ENCODE measurements around the gene LIN54.
"Not testable (repeated sequence)": the region's sequence is repeated elsewhere in the genome, so short reads cannot be mapped to it uniquely, and the experiment has no call there.

LIN54 gene

DNA sequence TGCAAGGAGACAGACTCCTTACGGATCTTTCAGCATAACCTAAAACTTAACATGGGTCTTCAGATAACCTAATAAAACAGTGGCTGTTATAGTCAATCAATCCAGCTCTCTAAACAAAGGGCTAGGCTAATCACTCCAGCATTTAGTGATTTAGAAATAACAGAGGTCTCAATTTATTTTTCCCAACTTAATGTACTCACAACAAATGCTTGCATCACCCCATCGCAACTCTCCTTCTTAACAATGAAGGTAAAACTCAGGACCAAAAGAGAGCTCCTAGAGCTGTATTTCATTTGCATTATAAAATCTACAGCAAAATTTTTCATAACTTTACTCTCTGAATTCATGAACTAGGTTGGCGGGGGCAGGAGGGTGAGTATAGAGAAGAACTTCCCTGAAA, 1.1 kb downstream of the LIN54 start:
- CTCF ChIA-PET: interaction anchor here (3.4 kb wide), 1 partner anchor 110 kb away, joined by 8 read pairs; no protein-coding TSS in a partner anchor
- DNase-seq (ENCODE audit: low read depth, low spot score): no peak

DNA sequence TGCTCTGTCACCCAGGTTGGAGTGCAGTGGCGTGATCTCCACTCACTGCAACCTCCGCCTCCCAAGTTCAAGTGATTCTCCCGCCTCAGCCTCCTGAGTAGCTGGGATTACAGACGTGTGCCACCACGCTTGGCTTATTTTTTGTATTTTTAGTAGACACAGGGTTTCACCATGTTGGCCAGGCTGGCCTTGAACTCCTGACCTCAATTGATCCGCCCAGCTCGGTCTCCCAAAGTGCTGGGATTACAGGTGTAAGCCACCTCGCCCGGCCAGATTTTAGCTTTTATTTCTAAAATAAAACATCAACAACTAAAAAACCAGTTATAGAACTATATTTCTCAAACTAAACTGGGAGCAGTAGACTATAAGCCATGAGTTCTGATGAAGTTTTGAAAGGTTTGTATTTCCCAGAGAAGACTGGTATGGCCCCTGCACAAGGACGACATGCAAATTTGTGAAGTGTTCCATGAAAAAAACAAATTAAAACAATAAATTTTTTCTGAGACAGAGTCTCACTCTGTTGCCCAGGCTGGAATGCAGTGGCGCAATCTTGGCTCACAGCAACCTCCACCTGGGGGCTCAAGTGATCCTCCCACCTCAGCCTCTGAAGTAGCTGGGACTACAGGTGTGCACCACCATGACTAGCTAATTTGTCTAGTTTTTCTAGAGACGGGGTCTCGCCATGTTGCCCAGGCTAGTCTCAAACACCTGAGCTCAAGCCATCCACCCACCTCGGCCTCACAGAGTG, 7.4 kb downstream of the LIN54 start:
- CTCF ChIA-PET: interaction anchor here (1.3 kb wide), 1 partner anchor 56 kb away, joined by 3 read pairs; no protein-coding TSS in a partner anchor
- POLR2A ChIA-PET: interaction anchor here (0.7 kb wide), 1 partner anchor 32 kb away, joined by 3 read pairs; the partner anchor contains the start of gene COPS4
- H3K4me3 ChIP-seq (ENCODE audit: low read depth, low read length); DNase-seq (ENCODE audit: low read depth, low spot score): not testable (repeated sequence)

More for the DNA sequence above, 1.1 kb downstream of the LIN54 start:
- H3K4me3 ChIP-seq (ENCODE audit: low read depth, low read length): peak overlapping the region; percentile 75
- POLR2A ChIA-PET: no interaction called here
- TF ChIP-seq, protein P1, sequence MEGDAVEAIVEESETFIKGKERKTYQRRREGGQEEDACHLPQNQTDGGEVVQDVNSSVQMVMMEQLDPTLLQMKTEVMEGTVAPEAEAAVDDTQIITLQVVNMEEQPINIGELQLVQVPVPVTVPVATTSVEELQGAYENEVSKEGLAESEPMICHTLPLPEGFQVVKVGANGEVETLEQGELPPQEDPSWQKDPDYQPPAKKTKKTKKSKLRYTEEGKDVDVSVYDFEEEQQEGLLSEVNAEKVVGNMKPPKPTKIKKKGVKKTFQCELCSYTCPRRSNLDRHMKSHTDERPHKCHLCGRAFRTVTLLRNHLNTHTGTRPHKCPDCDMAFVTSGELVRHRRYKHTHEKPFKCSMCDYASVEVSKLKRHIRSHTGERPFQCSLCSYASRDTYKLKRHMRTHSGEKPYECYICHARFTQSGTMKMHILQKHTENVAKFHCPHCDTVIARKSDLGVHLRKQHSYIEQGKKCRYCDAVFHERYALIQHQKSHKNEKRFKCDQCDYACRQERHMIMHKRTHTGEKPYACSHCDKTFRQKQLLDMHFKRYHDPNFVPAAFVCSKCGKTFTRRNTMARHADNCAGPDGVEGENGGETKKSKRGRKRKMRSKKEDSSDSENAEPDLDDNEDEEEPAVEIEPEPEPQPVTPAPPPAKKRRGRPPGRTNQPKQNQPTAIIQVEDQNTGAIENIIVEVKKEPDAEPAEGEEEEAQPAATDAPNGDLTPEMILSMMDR (IDR thresholded peaks at IDR 0.05; ENCODE audit: insufficient read depth, low read length, missing control alignments): no peak

DNA sequence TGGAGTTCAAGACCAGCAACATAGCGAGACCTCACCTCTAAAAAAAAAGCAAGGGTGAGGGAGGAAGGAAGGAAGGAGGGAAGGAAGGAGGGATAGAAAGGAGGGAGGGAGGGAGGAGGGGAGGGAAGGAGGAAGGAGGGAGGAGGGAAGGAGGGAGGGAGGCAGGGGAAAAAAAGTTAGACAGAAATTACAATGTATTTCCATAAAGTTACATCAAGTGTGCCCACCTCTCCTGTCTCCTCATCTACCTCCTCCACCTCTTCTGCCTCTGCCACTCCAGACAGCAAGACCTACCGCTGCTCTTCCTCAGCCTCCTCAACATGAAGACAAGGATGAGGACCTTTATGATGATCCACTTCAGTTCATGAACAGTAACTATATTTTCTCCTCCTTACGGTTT, 8.3 kb downstream of the LIN54 start:
- TF ChIP-seq, protein P1 (IDR thresholded peaks at IDR 0.05; ENCODE audit: insufficient read depth, low read length, missing control alignments): no peak
- ChIA-PET POLR2A (interaction anchor here (0.7 kb wide), 1 partner anchor 12 kb away, joined by 3 read pairs; no protein-coding TSS in a partner anchor), CTCF (no interaction called here)
- DNase-seq (ENCODE audit: low read depth, low spot score): no peak
- H3K4me3 ChIP-seq (ENCODE audit: low read depth, low read length): no peak overlapping the region

DNA sequence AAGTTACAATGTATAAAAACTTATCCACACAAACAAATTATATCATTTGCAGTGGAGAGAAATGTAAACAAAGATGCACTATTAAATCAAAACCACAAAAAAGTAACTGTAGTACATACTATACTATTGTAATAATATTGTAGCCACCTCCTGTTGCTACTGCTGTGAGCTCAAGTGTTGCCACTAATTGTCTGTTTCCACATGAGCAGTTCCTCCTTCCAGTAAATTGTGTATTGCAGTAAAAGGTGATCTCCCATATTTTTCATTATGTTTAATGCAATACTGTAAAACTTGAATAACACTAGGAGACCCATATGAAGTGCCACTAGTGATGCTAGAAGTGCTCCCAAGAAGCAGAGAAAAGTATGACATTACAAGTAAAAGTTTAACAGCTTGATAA, 11.7 kb downstream of the LIN54 start:
- no peak overlapping the region for H3K4me3 ChIP-seq (ENCODE audit: low read depth, low read length)
- DNase-seq (ENCODE audit: low read depth, low spot score): no peak
- ChIA-PET POLR2A (no interaction called here), CTCF (interaction anchor here (0.9 kb wide), 1 partner anchor 14 kb away, joined by 3 read pairs; no protein-coding TSS in a partner anchor)
- TF ChIP-seq, protein P1 (IDR thresholded peaks at IDR 0.05; ENCODE audit: insufficient read depth, low read length, missing control alignments): no peak

DNA sequence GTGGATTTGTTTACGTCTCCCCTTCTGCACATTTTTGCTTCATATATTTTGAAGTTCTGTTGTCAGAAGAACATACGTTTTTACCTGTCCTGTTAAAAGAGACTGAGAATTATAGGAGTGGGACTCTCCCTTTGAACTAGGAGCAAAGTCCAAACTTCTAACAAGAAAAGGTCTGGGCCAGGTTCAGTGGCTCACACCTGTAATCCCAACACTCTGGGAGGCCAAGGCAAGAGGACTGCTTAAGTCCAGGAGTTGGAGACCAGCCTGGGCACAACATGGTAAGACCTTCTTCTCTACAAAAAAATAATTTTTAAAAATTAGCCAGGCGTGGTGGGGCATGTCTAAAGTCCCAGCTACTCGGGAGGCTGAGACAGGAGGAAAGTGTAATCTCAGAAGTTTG, 15.8 kb downstream of the LIN54 start:
- TF ChIP-seq, protein P1 (IDR thresholded peaks at IDR 0.05; ENCODE audit: insufficient read depth, low read length, missing control alignments): no peak
- no peak for DNase-seq (ENCODE audit: low read depth, low spot score)
- CTCF ChIA-PET: no interaction called here

DNA sequence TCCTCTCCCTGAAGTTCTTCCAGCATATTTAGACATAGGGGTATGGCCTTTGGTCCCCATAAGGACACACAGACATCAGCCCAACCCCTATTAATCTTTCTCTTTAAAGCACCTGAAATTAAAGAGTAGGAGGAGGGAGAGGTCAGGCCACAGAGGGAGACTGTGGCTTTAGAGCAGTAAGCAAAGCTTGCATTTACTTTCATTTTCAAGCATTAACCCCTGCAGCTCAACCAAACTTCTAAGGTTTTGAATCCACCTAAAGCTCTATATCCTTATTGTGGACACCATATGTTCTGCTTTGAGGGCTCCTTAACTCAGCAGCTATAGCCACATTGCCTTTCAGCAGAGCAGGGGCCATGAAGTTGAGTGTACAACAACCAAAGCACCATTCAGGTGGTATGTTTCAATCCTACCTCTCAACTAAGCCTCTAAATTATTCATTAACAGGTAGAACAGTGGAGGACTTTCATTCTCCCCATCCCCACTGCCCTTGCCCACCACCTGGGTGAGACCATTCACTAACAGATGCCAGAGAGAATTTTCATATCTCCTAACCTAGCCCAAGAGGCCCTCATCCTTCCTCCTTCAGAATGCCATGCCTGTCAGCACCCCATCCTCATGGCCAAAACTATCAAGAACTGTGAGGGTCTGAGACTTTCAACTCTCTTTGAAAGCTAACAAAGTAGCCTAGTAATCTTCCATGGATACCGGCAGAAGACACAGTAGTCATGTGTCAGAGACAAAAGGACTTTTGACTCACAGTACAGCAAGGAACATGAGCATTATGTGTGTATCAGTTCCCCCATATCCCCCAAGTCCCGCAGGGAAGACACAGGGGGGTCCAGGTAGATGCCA, 20.8 kb downstream of the LIN54 start:
- no peak overlapping the region for H3K4me3 ChIP-seq (ENCODE audit: low read depth, low read length)
- ChIA-PET POLR2A (no interaction called here), CTCF (no interaction called here)
- TF ChIP-seq, protein P1 (IDR thresholded peaks at IDR 0.05; ENCODE audit: insufficient read depth, low read length, missing control alignments): no peak
- DNase-seq (ENCODE audit: low read depth, low spot score): no peak

More for the DNA sequence above, 15.8 kb downstream of the LIN54 start:
- POLR2A ChIA-PET: interaction anchor here (0.8 kb wide), 1 partner anchor 40 kb away, joined by 5 read pairs; the partner anchor contains the start of gene COPS4
- H3K4me3 ChIP-seq (ENCODE audit: low read depth, low read length): no peak overlapping the region
